HL-60 (cell line): ENCODE measurements around the gene VSTM2B.

ENCODE experiments used
- DNase-seq, 2 experiments: peaks; one replicate each; pipeline ENCODE4 v3.0.0-alpha.2; 2010 to 2020; ENCODE audit warnings: low read depth in 1 of 2, low spot score in 1 of 2
- H3K27ac ChIP-seq: fragments of 250-450 bp; sonication (Bioruptor Pico); replicated peaks from 2 replicates; pipeline ENCODE4 v1.5.1; 2020; ENCODE audit warnings: mild to moderate bottlenecking, moderate library complexity
- H3K27me3 ChIP-seq: fragments of 250-450 bp; sonication (Bioruptor Pico); 2 replicates; pipeline ENCODE4 v1.5.1; 2021; ENCODE audit warnings: mild to moderate bottlenecking, moderate library complexity; ENCODE audit not compliant: insufficient read depth, poor library complexity, severe bottlenecking
- H3K4me3 ChIP-seq: replicated peaks from 2 replicates; pipeline ENCODE4 v1.5.1; 2011; ENCODE audit warnings: mild to moderate bottlenecking, control low read depth, low read length; ENCODE audit not compliant: insufficient read depth
- CTCF ChIP-seq: IDR thresholded peaks from one replicate; pipeline ENCODE4 v1.5.1; 2011; ENCODE audit warnings: low read length, control low read depth, inconsistent platforms; ENCODE audit not compliant: insufficient read depth
- GABPA ChIP-seq: IDR thresholded peaks from 2 replicates; pipeline ENCODE4 v1.6.1; 2012; ENCODE audit warnings: low read depth
- POLR2AphosphoS5 ChIP-seq: IDR thresholded peaks from 2 replicates; pipeline ENCODE4 v1.6.1; 2012; ENCODE audit warnings: low read depth
- REST ChIP-seq: IDR thresholded peaks from 2 replicates; pipeline ENCODE4 v1.6.1; 2012; ENCODE audit warnings: low read depth; ENCODE audit not compliant: insufficient replicate concordance
- SPI1 ChIP-seq: IDR thresholded peaks from 2 replicates; pipeline ENCODE4 v1.6.1; 2012; ENCODE audit warnings: low read depth, mild to moderate bottlenecking, borderline replicate concordance

The VSTM2B gene

GRCh38 chr19:29568036-29569025 lies 42.5 kb downstream of the VSTM2B start:
- H3K27ac ChIP-seq: no peak overlapping the region
- no peak overlapping the region for H3K4me3 ChIP-seq
- DNase-seq: no peak
- H3K27me3 ChIP-seq: no peaks in the 10 kb centered on the region
- TF ChIP-seq POLR2AphosphoS5 (no peak), REST (no peak), SPI1 (no peak), CTCF (no peak), GABPA (no peak)

- no peaks in the 10 kb centered on the region for H3K27me3 ChIP-seq
- H3K27ac ChIP-seq: no peak overlapping the region
- H3K4me3 ChIP-seq: no peak overlapping the region
- DNase-seq: no peak
- no peak for TF ChIP-seq POLR2AphosphoS5
- TF ChIP-seq SPI1: no peak
- TF ChIP-seq GABPA: no peak
- no peak for TF ChIP-seq REST
- TF ChIP-seq CTCF: no peak
These were observed 43.5 kb downstream of the VSTM2B start for GRCh38 chr19:29569038-29569911.

- TF ChIP-seq POLR2AphosphoS5 (no peak), CTCF (no peak), SPI1 (no peak), REST (no peak), GABPA (no peak)
- DNase-seq: no peak
- Histone ChIP-seq H3K27me3 (peaks cover 13% of the 10 kb centered on the region), H3K27ac (no peak overlapping the region), H3K4me3 (no peak overlapping the region)
These were observed 45.4 kb downstream of the VSTM2B start for GRCh38 chr19:29571181-29571580.
